Thoracic aorta (tissue), 2 donors: ENCODE measurements around the gene LOXL4. TPM values are rescaled to one million over a fixed set of nuclear protein-coding genes. Genes with fewer than 3 reads are reported as not detected.

Source experiments
- ATAC-seq: fragments of 150-250 bp; one replicate; pipeline ENCODE4 v1.8.0; 2017; ENCODE audit warnings: low read depth; ENCODE audit not compliant: insufficient number of reproducible peaks, low FRiP score
- DNase-seq: peaks from one replicate; pipeline ENCODE4 v3.0.0-alpha.2; 2020; ENCODE audit warnings: low spot score
- H3K27ac ChIP-seq, 2 donors: fragments of 200-600 bp; sonication (generic); 1 replicate in 1 of 2; 2 replicates in 1 of 2; pipeline ENCODE4 v1.5.1; 2016; ENCODE audit warnings: mild to moderate bottlenecking in 2 of 2, moderate library complexity in 2 of 2
- H3K27me3 ChIP-seq: fragments of 200-600 bp; sonication (generic); replicated peaks from 2 replicates; pipeline ENCODE4 v1.6.0; 2016; ENCODE audit warnings: mild to moderate bottlenecking; ENCODE audit not compliant: insufficient read depth
- H3K36me3 ChIP-seq: fragments of 200-600 bp; sonication (generic); one replicate; pipeline ENCODE4 v1.5.1; 2016
- H3K4me1 ChIP-seq, 2 donors: fragments of 200-600 bp; sonication (generic); 1 replicate in 1 of 2; 2 replicates in 1 of 2; pipeline versions ENCODE4 v1.5.1 to v1.6.0; 2016; ENCODE audit warnings: low read depth in 2 of 2, mild to moderate bottlenecking in 1 of 2; ENCODE audit not compliant: control insufficient read depth in 1 of 2
- H3K4me3 ChIP-seq: fragments of 200-600 bp; sonication (generic); 2 replicates; pipeline ENCODE4 v1.5.1; 2016; ENCODE audit warnings: mild to moderate bottlenecking
- H3K9me3 ChIP-seq: fragments of 200-600 bp; sonication (generic); 2 replicates; pipeline ENCODE4 v1.5.1; 2016
- CTCF ChIP-seq: fragments of 200-600 bp; sonication (generic); IDR thresholded peaks from one replicate; pipeline ENCODE4 v1.5.1; 2019; ENCODE audit warnings: antibody characterized with exemption
- total RNA-seq, 2 donors: library from RNA; depleted of rRNA; stranded (reverse); fragments of >200 nt; gene quantifications; one replicate each; pipeline versions ENCODE4 v1.1.0 to v1.2.3, GENCODE V29; 2016

LOXL4 gene
- total RNA-seq, 2 donors from 2014 or later, result 15.4 to 24.5 TPM

- no peak for DNase-seq
- no peak for ATAC-seq
- Histone ChIP-seq H3K27ac (no peak overlapping the region), H3K36me3 (no peaks in the 10 kb centered on the region), H3K4me3 (no peak overlapping the region), H3K27me3 (no peaks in the 10 kb centered on the region), H3K4me1 (peaks cover 0 to 16% of the 10 kb centered on the region in 2 donors), H3K9me3 (peaks cover 3% of the 10 kb centered on the region)
- no peak for TF ChIP-seq CTCF
Observed at GRCh38 chr10:98212196-98212595, 55.8 kb downstream of the LOXL4 start.

DNA sequence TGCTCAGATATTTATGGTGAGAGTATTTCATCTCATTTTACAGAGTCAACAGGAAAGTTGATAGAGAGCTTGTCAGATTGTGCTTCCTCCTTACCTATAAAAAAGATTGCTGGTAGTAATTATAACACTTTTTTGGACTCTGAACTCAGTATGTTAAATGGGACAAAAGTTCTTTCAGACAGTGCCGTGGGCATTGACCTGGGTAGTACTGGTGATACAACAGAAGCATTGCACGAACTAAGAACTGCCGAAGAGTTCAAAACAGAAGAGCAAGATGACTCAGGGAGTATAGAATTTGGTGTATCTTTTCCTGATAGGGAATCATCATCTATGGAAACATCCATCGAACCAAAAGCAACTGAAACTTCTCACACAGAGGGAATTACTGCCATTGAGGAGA, 58.6 kb downstream of the LOXL4 start:
- Histone ChIP-seq H3K27ac (no peak overlapping the region), H3K36me3 (no peaks in the 10 kb centered on the region), H3K4me1 (peaks cover 0 to 16% of the 10 kb centered on the region in 2 donors), H3K27me3 (no peaks in the 10 kb centered on the region), H3K9me3 (no peaks in the 10 kb centered on the region), H3K4me3 (no peak overlapping the region)
- DNase-seq, result no peak
- ATAC-seq, result no peak
- TF ChIP-seq CTCF, result no peak

DNA sequence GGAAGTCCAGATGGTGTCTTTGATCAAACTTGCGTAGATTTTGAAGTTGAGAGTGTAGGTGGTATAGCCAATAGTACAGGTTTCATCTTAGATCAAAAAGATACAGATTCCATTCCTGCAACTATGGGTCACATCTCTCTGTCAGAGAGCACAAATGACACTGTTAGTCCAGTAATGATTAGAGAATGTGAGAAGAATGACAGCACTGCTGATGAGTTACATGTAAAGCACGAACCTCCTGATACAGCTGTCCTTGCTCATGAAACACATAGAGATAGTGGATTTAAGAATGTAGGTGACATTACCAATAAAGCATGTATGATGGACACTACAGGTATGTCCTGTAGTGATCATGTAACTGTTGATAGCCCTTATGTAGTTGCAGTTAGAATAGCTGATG, 59.1 kb downstream of the LOXL4 start:
- Histone ChIP-seq H3K27ac (no peak overlapping the region), H3K4me3 (no peak overlapping the region), H3K9me3 (no peaks in the 10 kb centered on the region), H3K36me3 (no peaks in the 10 kb centered on the region), H3K4me1 (peaks cover 0 to 16% of the 10 kb centered on the region in 2 donors), H3K27me3 (no peaks in the 10 kb centered on the region)
- ATAC-seq (no peak), DNase-seq (no peak)
- no peak for TF ChIP-seq CTCF

GRCh38 chr10:98205351-98205750, 62.6 kb downstream of the LOXL4 start:
- no peak for ATAC-seq
- no peaks in the 10 kb centered on the region for H3K36me3 ChIP-seq

GRCh38 chr10:98202378-98202777, 65.6 kb downstream of the LOXL4 start:
- H3K36me3 ChIP-seq, result no peaks in the 10 kb centered on the region
- H3K27ac ChIP-seq, result no peak overlapping the region
- no peak for TF ChIP-seq CTCF
- ATAC-seq, result no peak
- H3K4me1 ChIP-seq, result no peaks in the 10 kb centered on the region
- H3K27me3 ChIP-seq, result no peaks in the 10 kb centered on the region
- DNase-seq, result no peak
- H3K9me3 ChIP-seq, result no peaks in the 10 kb centered on the region
- no peak overlapping the region for H3K4me3 ChIP-seq

More at GRCh38 chr10:98205351-98205750, 62.6 kb downstream of the LOXL4 start:
- Histone ChIP-seq H3K4me3 (no peak overlapping the region), H3K4me1 (no peaks in the 10 kb centered on the region), H3K27me3 (no peaks in the 10 kb centered on the region), H3K27ac (no peak overlapping the region), H3K9me3 (no peaks in the 10 kb centered on the region)
- no peak for DNase-seq
- TF ChIP-seq CTCF, result no peak
